HepG2 (cell line): ENCODE results near the gene AP3D1. TPM values are rescaled to one million over a fixed set of nuclear protein-coding genes. Genes with fewer than 3 reads are reported as not detected.

Source experiments
- ATAC-seq: fragments of 200-7000 bp; cut with Tn5 transposase; 3 replicates; pipeline ENCODE4 v1.9.1; 2020; ENCODE audit warnings: mild to moderate bottlenecking, moderate library complexity
- BruUV-seq: library from RNA; stranded (reverse); fragments of 400-500 nt; replicated peaks from 2 replicates; lab custom pipeline; 2021; lab: Mats Ljungman, UMichigan
- CTCF ChIA-PET: fragments of 300-600 bp; formaldehyde crosslinking; extraction: SDS; loops from one replicate; lab custom pipeline; 2021; ENCODE audit warnings: low total read pairs, inconsistent platforms, low intra/inter-chr PET ratio; lab: Yijun Ruan, JAX
- POLR2A ChIA-PET: fragments of 350-600 bp; sonication (Branson Sonifier 250); formaldehyde crosslinking; loops from one replicate; lab custom pipeline; 2020; ENCODE audit warnings: antibody characterized with exemption, inconsistent platforms; lab: Yijun Ruan, JAX
- DNase-seq: peaks from one replicate; pipeline ENCODE4 v3.0.0-alpha.2; 2015; ENCODE audit warnings: low spot score
- FAIRE-seq: peaks from 3 replicates; lab custom pipeline; 2011; peaks lifted over from hg19 to GRCh38; lab: Jason Lieb, UNC
- H2AFZ ChIP-seq: one replicate; pipeline ENCODE4 v1.6.1; 2011; ENCODE audit warnings: low read length, inconsistent platforms
- H3K27ac ChIP-seq: fragments of 300-600 bp; 3 replicates; pipeline ENCODE4 v1.8.0; 2011; ENCODE audit warnings: mixed run types, mild to moderate bottlenecking, mixed read lengths, low read length, inconsistent platforms; ENCODE audit not compliant: insufficient read depth; ENCODE audit errors: extremely low read length
- H3K27me3 ChIP-seq, 2 experiments: fragments of 200-600 bp in 1 of 2; 2 replicates in 1 of 2; 3 replicates in 1 of 2; pipeline versions ENCODE4 v1.6.0 to v1.8.0; 2011; ENCODE audit warnings: low read length in 2 of 2, mild to moderate bottlenecking in 2 of 2, moderate library complexity in 2 of 2, inconsistent platforms in 1 of 2; ENCODE audit not compliant: insufficient read depth in 2 of 2, control insufficient read depth in 1 of 2
- H3K36me3 ChIP-seq, 2 experiments: fragments of 200-600 bp in 1 of 2; replicated peaks in 1 of 2; 2 replicates in 1 of 2; 3 replicates in 1 of 2; pipeline versions ENCODE4 v1.5.1 to v1.8.0; 2011; ENCODE audit warnings: low read length in 2 of 2, inconsistent platforms in 1 of 2; ENCODE audit not compliant: insufficient read depth in 2 of 2, control insufficient read depth in 1 of 2
- H3K4me1 ChIP-seq: 2 replicates; pipeline ENCODE4 v1.5.1; 2012; ENCODE audit warnings: low read length, inconsistent platforms; ENCODE audit not compliant: insufficient read depth
- H3K4me2 ChIP-seq: 2 replicates; pipeline ENCODE4 v1.6.0; 2011; ENCODE audit warnings: low read depth, low read length, inconsistent platforms
- H3K4me3 ChIP-seq, 3 experiments: fragments of 200-600 bp in 1 of 3; sonication (generic), shearing (Covaris generic) in 1 of 3; replicated peaks in 1 of 3; 2 replicates each; pipeline ENCODE4 v1.5.1; 2011 to 2016; ENCODE audit warnings: low read length in 3 of 3, inconsistent platforms in 2 of 3, low read depth in 2 of 3, mild to moderate bottlenecking in 2 of 3, control low read depth in 1 of 3, mixed read lengths in 1 of 3; ENCODE audit not compliant: insufficient read depth in 1 of 3
- H3K79me2 ChIP-seq: one replicate; pipeline ENCODE4 v1.6.1; 2011; ENCODE audit warnings: low read length, inconsistent platforms; ENCODE audit not compliant: insufficient read depth
- H3K9ac ChIP-seq: 2 replicates; pipeline ENCODE4 v1.6.0; 2011; ENCODE audit warnings: mild to moderate bottlenecking, low read depth, low read length, inconsistent platforms; ENCODE audit not compliant: insufficient read depth
- H3K9me3 ChIP-seq: 2 replicates; pipeline ENCODE4 v1.5.1; 2012; ENCODE audit warnings: mild to moderate bottlenecking, low read length
- H4K20me1 ChIP-seq: 2 replicates; pipeline ENCODE4 v1.6.0; 2011; ENCODE audit warnings: inconsistent platforms, mild to moderate bottlenecking, low read length, moderate library complexity; ENCODE audit not compliant: insufficient read depth
- ARNTL ChIP-seq: sonication (generic); formaldehyde crosslinking; IDR thresholded peaks from 2 replicates; pipeline ENCODE4 v1.4.0; 2020; ENCODE audit warnings: mild to moderate bottlenecking, missing genetic modification reagents
- CAMTA2 ChIP-seq: sonication (generic); formaldehyde crosslinking; IDR thresholded peaks from 2 replicates; pipeline ENCODE4 v1.4.0; 2020; ENCODE audit warnings: mild to moderate bottlenecking, missing genetic modification reagents, borderline replicate concordance
- GABPA ChIP-seq, 2 experiments: IDR thresholded peaks; 2 replicates each; pipeline ENCODE4 v1.6.1; 2011 to 2016; ENCODE audit warnings: low read depth in 2 of 2, low read length in 1 of 2, missing biosample characterization in 1 of 2, missing genetic modification characterization in 1 of 2
- HNRNPUL1 ChIP-seq: fragments of 200-400 bp; formaldehyde crosslinking; IDR thresholded peaks from 2 replicates; pipeline ENCODE4 v1.6.1; 2017; ENCODE audit warnings: low read depth, mild to moderate bottlenecking, low read length, moderate library complexity
- MAZ ChIP-seq, 2 experiments: sonication (generic) in 1 of 2; formaldehyde crosslinking in 1 of 2; IDR thresholded peaks; 2 replicates each; pipeline versions ENCODE4 v1.5.0 to v1.6.1; 2012 to 2020; ENCODE audit warnings: low read depth in 2 of 2, mild to moderate bottlenecking in 2 of 2, borderline replicate concordance in 1 of 2, improper control_type of control experiment in 1 of 2, low read length in 1 of 2, missing genetic modification reagents in 1 of 2, moderate library complexity in 1 of 2
- MEIS1 ChIP-seq: sonication (generic); formaldehyde crosslinking; IDR thresholded peaks from 2 replicates; pipeline ENCODE4 v1.9.0; 2021; ENCODE audit warnings: mild to moderate bottlenecking, missing genetic modification reagents, moderate library complexity, borderline replicate concordance
- PAWR ChIP-seq: sonication (generic); formaldehyde crosslinking; IDR thresholded peaks from 2 replicates; pipeline ENCODE4 v1.4.0; 2020; ENCODE audit warnings: missing genetic modification reagents, mild to moderate bottlenecking, borderline replicate concordance
- RBM22 ChIP-seq: fragments of 200-400 bp; formaldehyde crosslinking; optimal IDR thresholded peaks from 2 replicates; pipeline ENCODE3; 2017; ENCODE audit warnings: mild to moderate bottlenecking, low read length, moderate library complexity
- SNAI1 ChIP-seq: sonication (generic); formaldehyde crosslinking; IDR thresholded peaks from 2 replicates; pipeline ENCODE4 v1.5.0; 2020; ENCODE audit warnings: mild to moderate bottlenecking, missing genetic modification reagents, borderline replicate concordance
- WGBS: methylation state at CpG from one replicate; pipeline ENCODE4 v1.1.6; 2017; ENCODE audit warnings: low lambda C conversion rate; 5-methylcytosine and 5-hydroxymethylcytosine counted together
- in situ Hi-C: cut with HindIII; loops from 2 replicates; pipeline ENCODE4 v1.10.0; 2017; ENCODE audit warnings: low pct_unique_long_range_greater_than_20kb; ENCODE audit not compliant: extremely low pct_ligation_motif_present
- intact Hi-C: fragments of 100-400 bp; cut with micrococcal nuclease; formaldehyde crosslinking; loops from one replicate; pipeline ENCODE4 v1.10.0; 2022; ENCODE audit not compliant: unreplicated experiment
- polyA plus RNA-seq, 8 experiments: library from polyadenylated mRNA; depleted of rRNA in 3 of 8; stranded (reverse) in 7 of 8; unstranded in 1 of 8; fragments of >200 nt; fragmentation: Illumina TruSeq in 4 of 8; extraction: Trizol in 4 of 8; gene quantifications; 2 replicates each; pipeline versions ENCODE4 v1.2.1 to v1.2.3, GENCODE V29; 2011 to 2016; ENCODE audit warnings: low read depth in 4 of 8, missing spikeins in 1 of 8, mixed read lengths in 1 of 8; ENCODE audit not compliant: insufficient read depth in 1 of 8
- total RNA-seq, 5 experiments: library from RNA; depleted of rRNA; stranded (reverse); fragments of >200 nt; fragmentation: Illumina TruSeq; extraction: Trizol; gene quantifications; 2 replicates each; pipeline ENCODE4 v1.2.3, GENCODE V29; 2016; ENCODE audit warnings: low read depth in 1 of 5
- TF ChIP-seq, protein P1 (sequence below): sonication (generic); formaldehyde crosslinking; IDR thresholded peaks from 2 replicates; pipeline ENCODE4 v1.4.0; 2020; ENCODE audit warnings: mild to moderate bottlenecking, missing genetic modification reagents
- TF ChIP-seq, protein P2 (sequence below): sonication (generic); formaldehyde crosslinking; IDR thresholded peaks from 2 replicates; pipeline ENCODE4 v1.4.0; 2020; ENCODE audit warnings: low read depth, mild to moderate bottlenecking, missing genetic modification reagents

Gene AP3D1
- total and polyA plus RNA-seq, 2 of the 13 experiments (the other 11 are each of a cell fraction or from before 2014, with no cell fraction given): 68.0 to 82.6 TPM

DNA sequence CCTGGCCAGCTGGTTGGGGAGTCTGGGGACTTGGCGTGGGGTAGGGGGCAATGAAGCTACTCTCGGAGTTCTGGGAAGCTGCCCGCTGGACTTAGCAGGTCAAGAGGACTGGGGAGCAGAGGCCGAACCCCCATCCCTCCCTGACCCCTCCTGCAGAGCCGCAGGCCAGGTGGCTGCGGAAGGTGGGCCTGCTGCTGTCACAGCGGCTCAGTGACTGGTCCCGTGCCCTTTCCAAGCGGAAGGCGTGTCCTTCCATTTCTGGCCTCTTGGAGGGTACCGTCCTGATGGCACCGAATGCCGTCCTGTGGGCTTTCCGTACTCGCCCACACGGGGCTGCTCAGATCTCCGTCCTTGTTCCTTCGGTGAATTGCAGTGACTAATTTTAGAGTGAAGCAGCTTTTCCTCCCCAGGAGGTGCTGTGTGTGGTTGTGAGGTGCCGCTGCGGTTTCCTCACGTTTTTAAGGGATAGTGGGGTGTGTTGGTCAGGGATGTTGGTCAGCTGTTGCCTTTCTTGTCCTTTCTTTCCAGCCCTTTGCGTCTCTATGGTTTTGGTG is 33.1 kb upstream of the AP3D1 start:
- POLR2A ChIA-PET: no interaction called here
- Histone ChIP-seq H3K9me3 (no peaks in the 10 kb centered on the region), H3K4me2 (no peak overlapping the region), H2AFZ (no peak overlapping the region), H3K9ac (no peak overlapping the region), H4K20me1 (peaks cover 35% of the 10 kb centered on the region; the same call in 1 of the 2 replicates), H3K27ac (no peak overlapping the region), H3K4me3 (no peak overlapping the region), H3K36me3 (peaks cover 53 to 75% of the 10 kb centered on the region in 2 experiments; a peak in 4 of 5 replicates), H3K27me3 (no peaks in the 10 kb centered on the region; a peak in 1 of 5 replicates), H3K79me2 (peaks cover 67% of the 10 kb centered on the region), H3K4me1 (no peaks in the 10 kb centered on the region)
- no peak for ATAC-seq
- 96% methylated on average over 20 of the region's 22 CpGs for WGBS
- TF ChIP-seq RBM22 (peak; percentile 44), MAZ (IDR thresholded peaks at IDR 0.05; ENCODE audit: borderline replicate concordance, low read depth, low read length) (no peak), MAZ (CRISPR knock-in tag; IDR thresholded peaks at IDR 0.05; ENCODE audit: low read depth) (no peak), GABPA (IDR thresholded peaks at IDR 0.05; ENCODE audit: low read depth, low read length) (no peak), GABPA (CRISPR knock-in tag; IDR thresholded peaks at IDR 0.05; ENCODE audit: low read depth) (no peak)
- in situ Hi-C loops (no loop called here), intact Hi-C loops (no loop called here)
- no peak for DNase-seq
- CTCF ChIA-PET: no interaction called here
- BruUV-seq: no TSS peak
- FAIRE-seq: no peak

DNA sequence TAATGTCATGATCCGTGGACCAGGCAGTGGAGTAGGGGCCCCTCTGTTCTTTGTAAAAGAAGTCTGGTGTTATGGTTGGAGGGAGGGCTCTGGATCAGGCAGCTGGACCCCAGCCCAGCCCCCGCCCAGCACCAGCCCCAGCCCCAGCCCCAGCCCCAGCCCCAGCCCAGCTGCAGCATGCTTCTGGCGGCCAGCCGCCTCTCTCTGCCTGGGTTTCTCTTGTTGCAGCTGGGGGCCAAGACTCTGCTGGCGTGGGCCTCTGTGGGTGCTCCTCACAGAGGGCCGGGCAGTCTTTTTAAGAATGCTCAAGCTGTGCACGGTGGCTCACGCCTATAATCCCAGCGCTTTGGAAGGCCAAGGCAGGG is 30.2 kb upstream of the AP3D1 start:
- H3K9ac ChIP-seq: no peak overlapping the region
- in situ Hi-C loops: no loop called here
- no peak overlapping the region for H3K4me3 ChIP-seq
- intact Hi-C loops: no loop called here
- WGBS: 100% methylated on average over 2 of the region's 9 CpGs
- H2AFZ ChIP-seq: no peak overlapping the region
- DNase-seq: no peak
- peaks cover 85% of the 10 kb centered on the region for H3K79me2 ChIP-seq
- H3K4me2 ChIP-seq: no peak overlapping the region
- POLR2A ChIA-PET: no interaction called here
- CTCF ChIA-PET: no interaction called here
- no TSS peak for BruUV-seq
- H3K27me3 ChIP-seq: no peaks in the 10 kb centered on the region
- no peaks in the 10 kb centered on the region for H3K4me1 ChIP-seq
- TF ChIP-seq, protein P1, sequence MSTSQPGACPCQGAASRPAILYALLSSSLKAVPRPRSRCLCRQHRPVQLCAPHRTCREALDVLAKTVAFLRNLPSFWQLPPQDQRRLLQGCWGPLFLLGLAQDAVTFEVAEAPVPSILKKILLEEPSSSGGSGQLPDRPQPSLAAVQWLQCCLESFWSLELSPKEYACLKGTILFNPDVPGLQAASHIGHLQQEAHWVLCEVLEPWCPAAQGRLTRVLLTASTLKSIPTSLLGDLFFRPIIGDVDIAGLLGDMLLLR (CRISPR knock-in tag): no peak
- TF ChIP-seq SNAI1 (CRISPR knock-in tag): no peak
- no peak for TF ChIP-seq MEIS1 (CRISPR knock-in tag)
- TF ChIP-seq ARNTL (CRISPR knock-in tag): no peak
- TF ChIP-seq, protein P2, sequence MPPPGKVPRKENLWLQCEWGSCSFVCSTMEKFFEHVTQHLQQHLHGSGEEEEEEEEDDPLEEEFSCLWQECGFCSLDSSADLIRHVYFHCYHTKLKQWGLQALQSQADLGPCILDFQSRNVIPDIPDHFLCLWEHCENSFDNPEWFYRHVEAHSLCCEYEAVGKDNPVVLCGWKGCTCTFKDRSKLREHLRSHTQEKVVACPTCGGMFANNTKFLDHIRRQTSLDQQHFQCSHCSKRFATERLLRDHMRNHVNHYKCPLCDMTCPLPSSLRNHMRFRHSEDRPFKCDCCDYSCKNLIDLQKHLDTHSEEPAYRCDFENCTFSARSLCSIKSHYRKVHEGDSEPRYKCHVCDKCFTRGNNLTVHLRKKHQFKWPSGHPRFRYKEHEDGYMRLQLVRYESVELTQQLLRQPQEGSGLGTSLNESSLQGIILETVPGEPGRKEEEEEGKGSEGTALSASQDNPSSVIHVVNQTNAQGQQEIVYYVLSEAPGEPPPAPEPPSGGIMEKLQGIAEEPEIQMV (CRISPR knock-in tag): no peak
- no peak for TF ChIP-seq HNRNPUL1
- no peak for TF ChIP-seq PAWR (CRISPR knock-in tag)
- no peak for TF ChIP-seq CAMTA2 (CRISPR knock-in tag)
- H3K9me3 ChIP-seq: no peaks in the 10 kb centered on the region
- H4K20me1 ChIP-seq: peaks cover 50% of the 10 kb centered on the region; the same call in 1 of the 2 replicates
- H3K36me3 ChIP-seq: peaks cover 45 to 69% of the 10 kb centered on the region in 2 experiments; a peak in 4 of 5 replicates
- no peak for FAIRE-seq
- no peak for ATAC-seq
- no peak overlapping the region for H3K27ac ChIP-seq
